Spleen (tissue), 7 donors: Measurements from ENCODE around the gene ASZ1.

Source experiments
- CTCF ChIP-seq, 11 experiments: fragments of 200-600 bp in 7 of 11; fragments of 450-650 bp in 4 of 11; sonication (generic) in 4 of 11; IDR thresholded peaks in 8 of 11; conservative IDR thresholded peaks in 3 of 11; 1 replicate in 7 of 11; 2 replicates in 4 of 11; pipeline versions ENCODE4 v1.4.0 to v1.8.0; 2016 to 2021; ENCODE audit warnings: antibody characterized with exemption in 11 of 11, inconsistent platforms in 4 of 11, mild to moderate bottlenecking in 1 of 11
- POLR2A ChIP-seq, 3 donors: fragments of 450-650 bp; IDR thresholded peaks; one replicate each; pipeline ENCODE4 v1.5.1; 2017; ENCODE audit warnings: antibody characterized with exemption in 3 of 3, mild to moderate bottlenecking in 1 of 3
- POLR2AphosphoS5 ChIP-seq, 3 donors: sonication (generic); formaldehyde crosslinking; IDR thresholded peaks; one replicate each; pipeline ENCODE4 v1.5.1; 2017; ENCODE audit warnings: antibody characterized with exemption in 3 of 3
- donor health status: DM: no; HTN: no; CAD: no; lungs with moderate emphysema.
- donor health status: DM: no; HTN: no; CAD: no.
- donor health status: DM: no; HTN: no; CAD: no.

GRCh38 chr7:117468174-117468573, 40.9 kb upstream of the ASZ1 start:
- TF ChIP-seq CTCF (IDR thresholded peaks at IDR 0.05 in 8 of 11, conservative IDR thresholded peaks at IDR 0.05 in 3 of 11), result no peak
- no peak for TF ChIP-seq POLR2A (IDR thresholded peaks at IDR 0.05)
- no peak for TF ChIP-seq POLR2AphosphoS5 (IDR thresholded peaks at IDR 0.05)
